ENCODE measurements around the gene PRXL2C. TPM values are rescaled to one million over a fixed set of nuclear protein-coding genes. Genes with fewer than 3 reads are reported as not detected.

The PRXL2C gene
- total RNA-seq, 5 donors from 2014 or later (not counting 1 experiment from before 2014, with no cell fraction given), result 9.3 to 17.0 (median 11.2) TPM

GRCh38 chr9:96612105-96612965 lies 42.8 kb downstream of the PRXL2C start:
- Mint-ChIP-seq H3K27me3 (peaks cover 41 to 57% of the 10 kb centered on the region in 2 donors), H3K9me3 (no peaks in the 10 kb centered on the region), H3K36me3 (no peaks in the 10 kb centered on the region), H3K4me3 (no peak overlapping the region), H3K27ac (no peak overlapping the region), H3K4me1 (no peaks in the 10 kb centered on the region)
- no peaks in the 10 kb centered on the region for H3K9me3 ChIP-seq
- DNase-seq (no peak), ATAC-seq (replicated peaks in 1 of 4) (no peak)
- no peak overlapping the region for H3K27ac ChIP-seq (ENCODE audit: low read length)
- WGBS (ENCODE audit: insufficient coverage), result 52% methylated on average over 9 of the region's 12 CpGs
- H3K36me3 ChIP-seq (ENCODE audit: control insufficient read depth in 2 of 2, extremely low read depth in 1 of 2, insufficient read depth in 1 of 2, low read length in 1 of 2), result no peaks in the 10 kb centered on the region
- H3K27me3 ChIP-seq (replicated peaks in 1 of 2; ENCODE audit: control insufficient read depth in 2 of 2, extremely low read depth in 1 of 2, insufficient read depth in 2 of 2, low read length in 1 of 2), result peaks cover 0 to 19% of the 10 kb centered on the region in 2 experiments
- no peaks in the 10 kb centered on the region for H3K4me1 ChIP-seq (ENCODE audit: control insufficient read depth in 1 of 2, extremely low read depth in 1 of 2, insufficient read depth in 2 of 2, low read length in 2 of 2)
- H3K4me3 ChIP-seq (ENCODE audit: control insufficient read depth in 1 of 2, extremely low read depth in 1 of 2, low read length in 1 of 2), result no peak overlapping the region
- ChIA-PET CTCF (interaction anchor here in 1 of 2 donors (0.6 to 1.1 kb wide), 2 partner anchors 46 to 286 kb away, joined by 3 read pairs; no protein-coding TSS in a partner anchor), POLR2A (interaction anchor here in 1 of 2 donors (0.6 kb wide), 1 partner anchor 129 kb away, joined by 4 read pairs; no protein-coding TSS in a partner anchor)

DNA sequence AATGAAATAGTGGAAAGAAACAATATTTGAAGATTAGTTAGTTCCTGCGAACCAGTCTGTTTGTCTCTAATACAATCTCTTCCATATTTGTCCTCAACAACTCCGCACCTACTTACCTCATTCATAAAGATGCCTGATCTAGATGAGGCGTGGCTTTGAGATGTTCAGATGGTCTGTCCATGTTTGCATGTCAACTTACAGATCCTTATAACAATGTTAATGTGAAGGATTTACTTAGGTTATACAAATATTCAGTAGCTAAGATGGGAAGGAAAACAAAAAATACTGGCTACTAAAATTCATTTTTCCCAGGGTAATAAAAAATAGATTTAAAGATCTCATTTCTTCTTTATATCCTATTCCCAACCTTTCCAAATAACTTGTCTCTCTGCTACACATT lies 43.8 kb downstream of the PRXL2C start:
- no peak for DNase-seq
- peaks cover 0 to 18% of the 10 kb centered on the region in 2 experiments for H3K27me3 ChIP-seq (replicated peaks in 1 of 2; ENCODE audit: control insufficient read depth in 2 of 2, extremely low read depth in 1 of 2, insufficient read depth in 2 of 2, low read length in 1 of 2)
- H3K36me3 ChIP-seq (ENCODE audit: control insufficient read depth in 2 of 2, extremely low read depth in 1 of 2, insufficient read depth in 1 of 2, low read length in 1 of 2), result no peaks in the 10 kb centered on the region
- Mint-ChIP-seq H3K27ac (no peak overlapping the region), H3K4me3 (no peak overlapping the region), H3K9me3 (no peaks in the 10 kb centered on the region), H3K27me3 (peaks cover 35 to 52% of the 10 kb centered on the region in 2 donors), H3K4me1 (no peaks in the 10 kb centered on the region), H3K36me3 (no peaks in the 10 kb centered on the region)
- no peaks in the 10 kb centered on the region for H3K9me3 ChIP-seq
- no peaks in the 10 kb centered on the region for H3K4me1 ChIP-seq (ENCODE audit: control insufficient read depth in 1 of 2, extremely low read depth in 1 of 2, insufficient read depth in 2 of 2, low read length in 2 of 2)
- ATAC-seq (replicated peaks in 1 of 4), result no peak
- ChIA-PET CTCF (interaction anchor here in 1 of 2 donors (1.1 kb wide), 1 partner anchor 45 kb away, joined by 3 read pairs; no protein-coding TSS in a partner anchor), POLR2A (no interaction called here)
- H3K27ac ChIP-seq (ENCODE audit: low read length), result no peak overlapping the region
- H3K4me3 ChIP-seq (ENCODE audit: control insufficient read depth in 1 of 2, extremely low read depth in 1 of 2, low read length in 1 of 2), result no peak overlapping the region
- WGBS (ENCODE audit: insufficient coverage), result no CpG with 5 or more reads among the region's 3 CpGs

- no peaks in the 10 kb centered on the region for H3K36me3 Mint-ChIP-seq
Measured at GRCh38 chr9:96609732-96610131, 45.4 kb downstream of the PRXL2C start.

GRCh38 chr9:96607971-96608370 lies 47.1 kb downstream of the PRXL2C start:
- Histone ChIP-seq H3K4me1 (ENCODE audit: control insufficient read depth in 1 of 2, extremely low read depth in 1 of 2, insufficient read depth in 2 of 2, low read length in 2 of 2) (no peaks in the 10 kb centered on the region), H3K27me3 (replicated peaks in 1 of 2; ENCODE audit: control insufficient read depth in 2 of 2, extremely low read depth in 1 of 2, insufficient read depth in 2 of 2, low read length in 1 of 2) (peaks cover 0 to 15% of the 10 kb centered on the region in 2 experiments), H3K9me3 (no peaks in the 10 kb centered on the region), H3K4me3 (ENCODE audit: control insufficient read depth in 1 of 2, extremely low read depth in 1 of 2, low read length in 1 of 2) (no peak overlapping the region), H3K36me3 (ENCODE audit: control insufficient read depth in 2 of 2, extremely low read depth in 1 of 2, insufficient read depth in 1 of 2, low read length in 1 of 2) (no peaks in the 10 kb centered on the region), H3K27ac (ENCODE audit: low read length) (no peak overlapping the region)
- WGBS (ENCODE audit: insufficient coverage), result no CpG with 5 or more reads among the region's 3 CpGs
- CTCF ChIA-PET, result no interaction called here
- no peak overlapping the region for H3K27ac Mint-ChIP-seq
- DNase-seq, result no peak
- no peaks in the 10 kb centered on the region for H3K36me3 Mint-ChIP-seq
- no peaks in the 10 kb centered on the region for H3K9me3 Mint-ChIP-seq
- no peak overlapping the region for H3K4me3 Mint-ChIP-seq
- peaks cover 28 to 36% of the 10 kb centered on the region in 2 donors for H3K27me3 Mint-ChIP-seq
- ATAC-seq (replicated peaks in 1 of 4), result no peak
- H3K4me1 Mint-ChIP-seq, result no peaks in the 10 kb centered on the region
- POLR2A ChIA-PET, result interaction anchor here in 1 of 2 donors (0.6 kb wide), 1 partner anchor 337 kb away, joined by 13 read pairs; no protein-coding TSS in a partner anchor

More at GRCh38 chr9:96609732-96610131, 45.4 kb downstream of the PRXL2C start:
- Histone ChIP-seq H3K4me3 (ENCODE audit: control insufficient read depth in 1 of 2, extremely low read depth in 1 of 2, low read length in 1 of 2) (no peak overlapping the region), H3K36me3 (ENCODE audit: control insufficient read depth in 2 of 2, extremely low read depth in 1 of 2, insufficient read depth in 1 of 2, low read length in 1 of 2) (no peaks in the 10 kb centered on the region), H3K27me3 (replicated peaks in 1 of 2; ENCODE audit: control insufficient read depth in 2 of 2, extremely low read depth in 1 of 2, insufficient read depth in 2 of 2, low read length in 1 of 2) (peaks cover 0 to 17% of the 10 kb centered on the region in 2 experiments), H3K27ac (ENCODE audit: low read length) (no peak overlapping the region), H3K9me3 (no peaks in the 10 kb centered on the region), H3K4me1 (ENCODE audit: control insufficient read depth in 1 of 2, extremely low read depth in 1 of 2, insufficient read depth in 2 of 2, low read length in 2 of 2) (no peaks in the 10 kb centered on the region)
- CTCF ChIA-PET, result interaction anchor here in 1 of 2 donors (1.0 kb wide), 1 partner anchor 301 kb away, joined by 3 read pairs; no protein-coding TSS in a partner anchor
- H3K27ac Mint-ChIP-seq, result no peak overlapping the region
- POLR2A ChIA-PET, result interaction anchor here in 1 of 2 donors (0.7 kb wide), 1 partner anchor 1503 kb away, joined by 5 read pairs; no protein-coding TSS in a partner anchor
- H3K4me3 Mint-ChIP-seq, result no peak overlapping the region
- ATAC-seq (replicated peaks in 1 of 4), result no peak
- H3K27me3 Mint-ChIP-seq, result peaks cover 36 to 39% of the 10 kb centered on the region in 2 donors
- DNase-seq, result no peak
- no peaks in the 10 kb centered on the region for H3K4me1 Mint-ChIP-seq
- no peaks in the 10 kb centered on the region for H3K9me3 Mint-ChIP-seq

DNA sequence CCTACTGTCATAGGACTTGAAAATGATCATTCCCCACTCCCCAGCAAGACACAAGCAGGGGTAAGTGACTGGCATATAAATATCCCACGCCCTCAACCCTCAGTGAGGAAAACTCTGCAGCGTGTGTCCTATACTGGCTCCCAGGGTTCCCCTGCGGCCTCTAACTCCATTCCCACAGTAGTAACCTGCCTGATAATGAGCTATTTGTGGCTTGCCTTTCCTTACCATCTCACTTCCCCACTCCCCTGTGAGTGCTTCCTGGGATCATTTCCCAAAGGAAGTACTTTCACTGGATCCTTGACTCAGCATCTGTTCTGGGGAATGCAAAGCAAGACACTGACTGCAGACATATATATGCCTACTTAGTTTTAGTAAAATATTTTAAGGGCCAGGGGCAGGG lies 49.8 kb downstream of the PRXL2C start:
- ChIA-PET CTCF (no interaction called here), POLR2A (no interaction called here)
- 100% methylated on average over 3 of the region's 3 CpGs for WGBS (ENCODE audit: insufficient coverage)
- Histone ChIP-seq H3K9me3 (no peaks in the 10 kb centered on the region), H3K27ac (ENCODE audit: low read length) (no peak overlapping the region), H3K4me1 (ENCODE audit: control insufficient read depth in 1 of 2, extremely low read depth in 1 of 2, insufficient read depth in 2 of 2, low read length in 2 of 2) (no peaks in the 10 kb centered on the region), H3K4me3 (ENCODE audit: control insufficient read depth in 1 of 2, extremely low read depth in 1 of 2, low read length in 1 of 2) (no peak overlapping the region), H3K36me3 (ENCODE audit: control insufficient read depth in 2 of 2, extremely low read depth in 1 of 2, insufficient read depth in 1 of 2, low read length in 1 of 2) (no peaks in the 10 kb centered on the region), H3K27me3 (replicated peaks in 1 of 2; ENCODE audit: control insufficient read depth in 2 of 2, extremely low read depth in 1 of 2, insufficient read depth in 2 of 2, low read length in 1 of 2) (peaks cover 0 to 10% of the 10 kb centered on the region in 2 experiments)
- Mint-ChIP-seq H3K4me3 (no peak overlapping the region), H3K4me1 (no peaks in the 10 kb centered on the region), H3K36me3 (no peaks in the 10 kb centered on the region), H3K27ac (no peak overlapping the region), H3K9me3 (no peaks in the 10 kb centered on the region), H3K27me3 (peaks cover 16% of the 10 kb centered on the region in 2 donors)
- ATAC-seq (replicated peaks in 1 of 4) (no peak), DNase-seq (no peak)

GRCh38 chr9:96604004-96604319 lies 51.2 kb downstream of the PRXL2C start:
- no peak overlapping the region for H3K27ac ChIP-seq (ENCODE audit: low read length)
- Mint-ChIP-seq H3K27me3 (peaks cover 12 to 13% of the 10 kb centered on the region in 2 donors), H3K4me3 (no peak overlapping the region), H3K9me3 (no peaks in the 10 kb centered on the region), H3K27ac (no peak overlapping the region), H3K36me3 (no peaks in the 10 kb centered on the region), H3K4me1 (no peaks in the 10 kb centered on the region)
- H3K9me3 ChIP-seq, result no peaks in the 10 kb centered on the region
- ATAC-seq (replicated peaks in 1 of 4), result no peak
- no peak overlapping the region for H3K4me3 ChIP-seq (ENCODE audit: control insufficient read depth in 1 of 2, extremely low read depth in 1 of 2, low read length in 1 of 2)
- WGBS (ENCODE audit: insufficient coverage), result 96% methylated on average over 3 of the region's 3 CpGs
- DNase-seq, result no peak
- peaks cover 0 to 10% of the 10 kb centered on the region in 2 experiments for H3K27me3 ChIP-seq (replicated peaks in 1 of 2; ENCODE audit: control insufficient read depth in 2 of 2, extremely low read depth in 1 of 2, insufficient read depth in 2 of 2, low read length in 1 of 2)
- no peaks in the 10 kb centered on the region for H3K4me1 ChIP-seq (ENCODE audit: control insufficient read depth in 1 of 2, extremely low read depth in 1 of 2, insufficient read depth in 2 of 2, low read length in 2 of 2)
- POLR2A ChIA-PET, result no interaction called here
- H3K36me3 ChIP-seq (ENCODE audit: control insufficient read depth in 2 of 2, extremely low read depth in 1 of 2, insufficient read depth in 1 of 2, low read length in 1 of 2), result no peaks in the 10 kb centered on the region
- CTCF ChIA-PET, result no interaction called here

Measured in T-cell (primary cell).